ENCODE results near the gene SRRM1.

- no peak for TF ChIP-seq EZH2 (IDR thresholded peaks at IDR 0.05; ENCODE audit: borderline replicate concordance, low read length)
- no peak for TF ChIP-seq CTCF (IDR thresholded peaks at IDR 0.05; ENCODE audit: low read length)
Observed at GRCh38 chr1:24605534-24606295, 37.4 kb upstream of the SRRM1 start.
